HG03521 (cell line): ENCODE measurements around the gene NCOA7.
"Not testable (repeated sequence)": the region's sequence is repeated elsewhere in the genome, so short reads cannot be mapped to it uniquely, and the experiment has no call there.

Experiments
- ATAC-seq: cut with Tn5 transposase; IDR thresholded peaks from one replicate; pipeline ENCODE4 v1.9.1; 2021; ENCODE audit warnings: mild to moderate bottlenecking, moderate library complexity; ENCODE audit not compliant: unreplicated experiment

Gene NCOA7

DNA sequence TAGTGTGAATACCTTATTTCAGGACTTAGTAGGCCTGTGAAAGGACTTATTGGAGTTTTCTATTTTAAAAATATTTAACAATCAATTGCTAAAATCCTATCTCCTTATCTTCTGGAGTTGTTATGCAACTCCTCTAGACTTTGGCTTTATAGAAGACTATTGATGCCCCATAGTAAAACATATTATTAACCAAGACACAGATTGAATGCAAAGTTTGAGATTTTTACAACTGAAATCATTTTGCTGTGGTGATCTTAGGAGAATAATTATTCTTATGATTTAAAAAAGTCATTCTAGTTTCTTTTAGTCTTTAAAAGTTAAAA lies 36.9 kb upstream of the NCOA7 start:
- ATAC-seq = no peak

DNA sequence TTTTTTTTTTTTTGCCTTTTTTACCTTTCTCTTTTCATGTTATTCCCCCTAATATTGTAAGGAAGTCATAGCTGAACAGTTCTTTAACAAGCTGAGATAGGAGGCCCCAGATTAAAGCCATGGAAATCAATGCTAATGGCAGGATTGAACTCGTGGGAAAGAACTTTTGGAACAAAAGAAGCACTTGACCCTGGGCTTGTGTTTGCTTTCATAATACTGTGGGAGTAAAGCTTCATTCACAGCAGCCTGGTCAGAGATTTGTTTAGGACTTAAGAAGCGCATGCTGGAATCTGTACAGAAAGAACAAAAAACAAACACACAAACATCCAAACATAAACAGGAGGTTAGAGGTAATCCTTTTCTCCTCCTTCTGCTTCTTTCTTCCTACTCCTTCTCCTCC lies 36.2 kb upstream of the NCOA7 start:
- ATAC-seq = no peak

DNA sequence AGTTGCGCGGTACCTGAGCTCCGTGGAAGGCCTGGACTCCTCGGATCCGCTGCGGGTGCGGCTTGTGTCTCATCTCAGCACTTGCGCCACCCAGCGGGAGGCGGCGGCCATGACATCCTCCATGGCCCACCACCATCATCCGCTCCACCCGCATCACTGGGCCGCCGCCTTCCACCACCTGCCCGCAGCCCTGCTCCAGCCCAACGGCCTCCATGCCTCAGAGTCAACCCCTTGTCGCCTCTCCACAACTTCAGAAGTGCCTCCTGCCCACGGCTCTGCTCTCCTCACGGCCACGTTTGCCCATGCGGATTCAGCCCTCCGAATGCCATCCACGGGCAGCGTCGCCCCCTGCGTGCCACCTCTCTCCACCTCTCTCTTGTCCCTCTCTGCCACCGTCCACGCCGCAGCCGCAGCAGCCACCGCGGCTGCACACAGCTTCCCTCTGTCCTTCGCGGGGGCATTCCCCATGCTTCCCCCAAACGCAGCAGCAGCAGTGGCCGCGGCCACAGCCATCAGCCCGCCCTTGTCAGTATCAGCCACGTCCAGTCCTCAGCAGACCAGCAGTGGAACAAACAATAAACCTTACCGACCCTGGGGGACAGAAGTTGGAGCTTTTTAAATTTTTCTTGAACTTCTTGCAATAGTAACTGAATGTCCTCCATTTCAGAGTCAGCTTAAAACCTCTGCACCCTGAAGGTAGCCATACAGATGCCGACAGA lies 31.4 kb upstream of the NCOA7 start:
- ATAC-seq = no peak

DNA sequence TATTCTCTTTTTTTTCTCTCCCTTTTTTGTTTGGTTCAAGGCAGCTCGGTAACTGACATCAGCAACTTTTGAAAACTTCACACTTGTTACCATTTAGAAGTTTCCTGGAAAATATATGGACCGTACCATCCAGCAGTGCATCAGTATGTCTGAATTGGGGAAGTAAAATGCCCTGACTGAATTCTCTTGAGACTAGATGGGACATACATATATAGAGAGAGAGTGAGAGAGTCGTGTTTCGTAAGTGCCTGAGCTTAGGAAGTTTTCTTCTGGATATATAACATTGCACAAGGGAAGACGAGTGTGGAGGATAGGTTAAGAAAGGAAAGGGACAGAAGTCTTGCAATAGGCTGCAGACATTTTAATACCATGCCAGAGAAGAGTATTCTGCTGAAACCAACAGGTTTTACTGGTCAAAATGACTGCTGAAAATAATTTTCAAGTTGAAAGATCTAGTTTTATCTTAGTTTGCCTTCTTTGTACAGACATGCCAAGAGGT lies 30.8 kb upstream of the NCOA7 start:
- no peak for ATAC-seq

DNA sequence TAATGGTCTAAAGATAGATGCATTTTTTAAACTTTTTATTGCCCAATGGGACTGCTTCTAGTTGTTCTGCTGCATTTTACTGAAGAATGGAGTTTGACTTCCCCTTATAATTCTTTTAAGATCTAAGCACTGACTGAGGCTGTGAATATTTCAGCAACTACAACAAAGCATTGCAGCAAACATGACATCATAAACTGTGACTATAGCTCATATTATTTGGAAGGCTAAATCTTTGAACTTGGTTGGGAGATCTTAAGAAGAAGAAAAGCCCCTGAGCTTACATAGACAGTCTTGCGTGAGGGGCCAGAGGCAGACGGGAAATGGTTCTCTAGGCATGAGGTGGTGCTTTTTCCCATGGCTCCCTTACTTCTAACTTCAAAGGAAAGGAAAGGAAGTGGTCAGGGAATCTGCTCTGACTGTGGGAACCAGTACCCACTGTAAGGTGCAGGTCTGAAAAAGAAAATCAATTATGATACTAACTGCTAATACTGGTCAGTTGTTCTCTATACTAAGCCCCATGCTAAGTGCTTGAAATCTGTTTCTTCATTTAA lies 26.6 kb upstream of the NCOA7 start:
- ATAC-seq = no peak

DNA sequence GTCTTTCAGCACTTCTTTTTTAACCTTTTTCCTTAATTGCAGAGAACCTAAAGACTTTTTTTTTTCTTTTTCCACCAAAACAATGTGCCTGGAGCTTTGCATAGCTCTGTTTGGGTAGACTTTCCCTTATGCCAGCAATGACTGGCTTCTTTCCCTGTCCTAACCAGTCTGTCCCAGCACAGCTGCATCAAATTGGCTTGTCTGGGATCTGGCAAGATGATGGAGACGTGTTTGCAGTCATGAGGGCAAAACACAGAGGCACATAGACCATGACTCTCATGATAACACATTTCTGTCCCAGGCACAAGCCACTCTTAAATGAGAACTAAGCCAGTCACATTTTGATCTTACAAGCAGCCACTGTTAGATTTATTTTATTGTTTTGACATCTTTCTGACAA lies 24.8 kb upstream of the NCOA7 start:
- ATAC-seq = no peak

DNA sequence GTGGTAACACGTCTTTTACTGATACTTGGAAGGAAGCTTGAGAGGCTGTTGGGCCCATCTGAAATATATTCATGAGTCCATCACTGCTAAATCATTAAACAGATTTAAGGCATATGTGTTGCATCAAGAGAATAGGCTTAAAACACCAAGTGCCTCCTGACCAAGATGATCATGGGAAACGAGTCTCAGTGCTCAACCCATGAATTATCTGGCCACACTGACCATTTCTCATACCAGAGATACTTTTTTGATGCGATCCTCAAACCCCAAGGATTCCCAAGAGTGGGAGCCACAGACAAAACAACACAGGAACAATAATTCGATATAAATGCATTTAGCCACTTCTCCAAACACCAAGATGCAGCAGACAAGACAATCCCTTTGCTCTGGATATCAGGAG lies 24.1 kb upstream of the NCOA7 start:
- ATAC-seq = no peak

DNA sequence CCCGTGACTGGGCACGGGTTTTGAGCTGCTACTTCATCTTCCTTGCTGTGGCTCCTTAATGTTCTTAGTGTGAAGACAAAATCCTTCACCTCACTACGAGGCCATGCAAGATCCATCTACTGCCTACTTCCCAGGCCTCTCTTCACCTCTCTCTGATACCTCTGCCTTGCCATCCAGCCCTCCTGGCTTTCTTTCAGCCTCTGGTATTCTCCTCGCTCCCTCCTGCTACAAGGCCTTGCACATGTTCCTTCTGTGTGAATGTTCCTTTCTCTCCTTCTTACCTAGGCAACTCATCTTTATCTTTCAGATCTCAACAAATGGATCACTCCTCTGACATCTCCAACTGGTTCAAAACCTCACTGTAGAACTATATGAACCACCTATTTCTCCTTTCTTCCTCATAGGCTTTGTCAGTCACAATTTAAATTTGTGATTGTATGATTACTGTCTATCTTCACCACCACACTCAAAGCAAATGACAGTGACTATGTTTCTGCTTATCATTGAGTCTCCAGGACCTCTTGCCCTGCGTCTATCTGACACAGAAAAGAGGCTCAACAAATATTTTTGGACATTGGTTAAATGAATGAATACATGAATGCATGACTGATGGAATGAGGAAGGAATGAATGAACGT lies 21.5 kb upstream of the NCOA7 start:
- no peak for ATAC-seq

DNA sequence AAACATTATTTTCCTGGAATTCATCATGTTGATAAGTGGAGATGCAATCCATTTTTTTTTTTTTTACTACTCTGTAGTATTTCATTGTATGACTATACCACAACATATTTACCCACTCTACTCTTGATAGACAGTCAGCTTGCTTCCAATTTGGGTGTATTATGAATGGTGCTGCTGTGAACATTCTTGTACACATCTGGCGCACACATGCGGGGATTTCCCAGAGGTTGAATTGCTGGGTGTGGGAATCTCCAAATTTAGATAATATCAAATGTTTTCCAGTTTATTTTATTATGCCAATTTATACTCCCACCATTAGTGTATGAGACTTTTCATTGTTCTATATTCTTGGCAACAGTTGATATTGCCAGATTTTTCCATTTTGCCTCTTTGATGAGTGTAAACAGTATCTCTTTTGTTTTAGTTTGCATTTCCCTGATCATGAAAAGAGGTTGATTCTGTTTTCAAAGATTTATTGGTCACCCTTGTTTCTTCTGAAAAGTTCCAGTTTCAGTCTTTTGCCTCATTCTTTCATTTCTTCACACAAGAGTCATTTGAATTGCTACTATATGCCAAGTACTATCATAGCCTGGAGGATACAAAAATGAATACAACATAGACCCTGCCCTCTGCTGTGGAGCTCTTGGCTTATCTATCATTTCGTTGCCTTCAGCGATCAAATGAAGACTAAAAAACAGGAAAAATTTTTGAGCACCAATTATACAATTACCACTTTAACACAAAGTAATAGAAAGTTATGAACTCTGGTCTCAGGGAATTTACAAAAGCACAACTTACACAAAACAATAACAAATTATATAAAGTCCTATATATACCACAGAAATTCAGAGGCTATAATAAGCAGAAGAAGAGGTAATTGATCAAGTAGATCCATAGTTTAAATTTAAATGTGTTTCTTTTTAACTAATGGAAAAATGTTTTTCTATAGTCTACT lies 17.1 kb upstream of the NCOA7 start:
- ATAC-seq = no peak

DNA sequence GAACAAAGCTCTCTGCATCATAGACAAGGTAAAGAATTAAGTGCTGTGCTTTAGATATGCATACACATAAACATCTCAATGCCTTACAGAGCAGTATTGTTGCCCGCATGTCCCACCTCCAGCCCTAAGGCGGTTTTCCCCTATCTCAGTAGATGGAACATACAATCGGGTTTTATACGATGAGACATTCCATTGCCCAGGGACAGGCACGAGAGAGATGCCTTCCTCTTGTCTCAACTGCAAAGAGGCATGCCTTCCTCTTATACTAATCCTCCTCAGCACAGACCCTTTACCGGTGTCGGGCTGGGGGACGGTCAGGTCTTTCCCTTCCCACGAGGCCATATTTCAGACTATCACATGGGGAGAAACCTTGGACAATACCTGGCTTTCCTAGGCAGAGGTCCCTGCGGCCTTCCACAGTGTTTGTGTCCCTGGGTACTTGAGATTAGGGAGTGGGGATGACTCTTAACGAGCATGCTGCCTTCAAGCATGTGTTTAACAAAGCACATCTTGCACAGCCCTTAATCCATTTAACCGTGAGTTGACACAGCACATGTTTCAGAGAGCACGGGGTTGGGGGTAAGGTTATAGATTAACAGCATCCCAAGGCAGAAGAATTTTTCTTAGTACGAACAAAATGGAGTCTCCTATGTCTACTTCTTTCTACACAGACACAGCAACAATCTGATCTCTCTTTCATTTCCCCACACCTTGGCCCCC lies 14.5 kb upstream of the NCOA7 start:
- ATAC-seq = not testable (repeated sequence)

DNA sequence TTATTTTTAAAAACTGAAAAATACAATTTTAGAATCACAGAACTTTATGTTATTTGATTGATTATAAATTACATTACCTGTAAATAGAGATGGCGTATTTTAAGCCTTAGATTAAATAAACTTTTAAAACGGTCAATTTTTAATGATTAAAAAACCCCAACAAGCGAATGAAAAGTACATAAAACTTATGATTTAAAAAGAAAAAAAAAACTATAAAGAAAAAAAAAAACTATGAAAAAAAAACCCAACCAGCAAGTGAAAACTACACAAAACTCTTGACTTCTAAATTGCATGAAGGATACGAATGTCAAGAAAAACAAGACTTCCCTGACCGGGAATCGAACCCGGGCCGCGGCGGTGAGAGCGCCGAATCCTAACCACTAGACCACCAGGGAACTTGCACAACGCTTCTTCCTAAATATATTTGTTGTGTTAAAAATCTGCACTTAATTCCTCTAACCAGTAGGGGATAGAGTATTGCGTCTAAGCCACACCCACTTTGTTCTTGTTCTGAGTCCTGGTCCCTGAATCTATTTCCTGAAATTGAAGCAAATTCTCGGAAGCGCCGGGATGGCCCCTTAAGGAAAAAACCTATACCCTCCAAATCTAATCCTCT lies 10.7 kb upstream of the NCOA7 start:
- ATAC-seq = peak; percentile 84

DNA sequence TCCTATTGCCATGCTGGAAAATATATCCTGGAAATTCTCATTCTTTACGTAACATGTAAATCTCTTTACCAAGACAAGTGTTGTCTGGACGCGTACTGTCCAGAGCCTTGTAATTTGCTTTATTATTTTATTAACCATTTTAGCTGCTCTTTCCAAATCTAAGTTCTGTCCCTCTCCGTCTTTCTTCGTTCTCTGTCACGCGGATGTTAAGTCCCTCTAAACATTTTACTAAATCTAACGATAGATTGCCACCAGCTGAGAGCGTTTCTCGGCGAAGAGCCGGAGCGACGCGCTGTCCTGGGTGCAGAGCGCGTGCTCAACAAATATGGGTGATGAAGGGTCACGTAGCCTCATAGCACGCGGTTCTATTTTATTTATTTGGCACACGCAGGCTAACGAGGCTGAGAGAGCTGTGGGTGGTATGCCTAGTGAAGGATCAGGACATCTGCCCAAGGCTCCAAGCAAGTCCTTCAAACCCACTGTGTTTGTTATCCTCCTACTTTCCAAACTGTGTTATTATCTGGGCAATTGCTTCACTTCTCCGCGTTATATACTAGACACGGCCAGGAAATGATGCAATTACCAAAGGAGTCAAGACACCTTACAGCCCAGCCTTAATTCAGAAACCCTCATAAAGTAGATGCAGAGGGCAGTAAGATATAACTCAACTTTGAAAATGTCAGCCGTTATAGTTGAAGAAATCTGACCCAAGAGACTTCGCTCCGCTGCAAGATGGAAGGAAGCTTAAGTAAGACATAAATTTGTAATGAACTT lies 10.0 kb upstream of the NCOA7 start:
- peak; percentile 73 for ATAC-seq

DNA sequence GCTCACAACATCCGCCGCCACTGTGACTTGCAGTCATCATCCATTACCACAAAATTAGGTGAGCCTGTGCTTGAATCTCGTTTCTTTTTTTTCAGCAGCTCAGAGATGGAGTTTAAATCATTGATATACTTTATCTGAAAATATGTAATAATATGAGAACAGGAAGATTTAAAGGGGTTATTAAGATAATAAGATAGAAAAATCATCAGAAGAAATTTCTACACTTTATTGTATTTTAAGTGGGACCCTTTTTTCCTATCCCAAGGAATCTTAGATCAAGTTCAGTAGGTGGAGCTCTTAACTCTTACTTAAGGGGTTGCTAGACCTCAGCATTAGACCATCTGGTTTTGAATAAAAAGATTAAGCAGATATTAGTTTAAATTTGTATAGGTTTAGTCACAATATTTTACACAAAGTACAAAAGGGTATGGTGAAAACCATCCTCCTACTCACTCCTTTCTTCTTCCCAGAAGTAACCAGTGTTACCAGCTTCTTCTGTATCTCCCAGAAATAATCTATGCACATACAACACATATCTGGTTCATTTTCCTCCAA lies 9.4 kb upstream of the NCOA7 start:
- ATAC-seq = peak; percentile 33

DNA sequence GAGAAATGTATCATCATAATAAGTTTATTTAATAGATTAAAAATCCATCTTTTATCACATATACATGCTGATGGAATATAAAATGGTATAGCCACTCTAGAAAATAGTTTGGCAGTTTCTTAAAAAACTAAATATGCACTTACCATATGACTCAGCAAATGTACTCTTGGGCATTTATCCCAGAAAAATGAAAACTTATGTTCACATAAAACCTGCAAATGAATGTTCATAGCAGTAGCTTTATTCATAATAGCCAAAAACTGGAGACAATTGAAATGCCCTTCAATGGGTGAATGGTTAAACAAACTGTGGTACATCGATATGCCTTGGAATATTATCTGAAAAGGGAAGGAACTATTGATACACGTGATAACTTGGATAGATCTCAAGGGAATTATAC lies 6.4 kb upstream of the NCOA7 start:
- ATAC-seq = no peak

DNA sequence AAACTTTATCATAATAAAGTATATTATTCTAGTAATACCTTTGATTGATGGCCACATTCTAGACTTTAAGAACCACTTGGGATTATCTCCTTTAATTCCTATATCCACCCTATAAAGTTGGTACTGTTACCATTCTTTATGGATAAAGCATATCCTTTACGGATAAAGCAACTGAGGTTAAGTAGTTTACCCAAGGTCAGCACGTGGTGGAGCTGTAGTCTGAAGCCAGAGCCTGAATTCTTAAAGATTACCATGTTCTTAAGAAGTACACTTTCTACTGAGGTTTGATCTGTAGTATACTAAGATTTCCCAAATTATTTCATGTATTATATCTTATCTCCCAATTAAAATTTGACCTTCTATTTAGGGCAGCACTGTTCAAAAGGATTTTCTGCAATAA lies 3.0 kb upstream of the NCOA7 start:
- no peak for ATAC-seq

DNA sequence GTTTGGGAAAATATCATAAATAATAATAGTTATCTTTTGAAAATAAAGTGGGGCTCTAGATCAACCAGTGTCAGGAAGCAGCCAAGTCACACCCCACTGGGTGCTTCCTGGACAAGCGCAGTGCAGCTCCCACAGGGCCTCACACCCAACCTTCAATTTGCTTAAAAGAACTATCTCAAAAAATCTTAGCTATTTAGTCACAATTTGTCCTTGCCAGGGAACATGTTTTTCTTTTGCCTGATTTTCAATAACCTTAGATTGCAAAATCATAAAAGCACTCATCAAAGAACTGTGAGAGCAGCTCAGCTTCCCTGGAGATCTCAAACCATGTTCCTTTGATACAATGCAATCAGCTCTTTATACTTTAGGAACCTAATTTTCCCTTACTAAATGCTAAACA lies 1.6 kb upstream of the NCOA7 start:
- no peak for ATAC-seq

DNA sequence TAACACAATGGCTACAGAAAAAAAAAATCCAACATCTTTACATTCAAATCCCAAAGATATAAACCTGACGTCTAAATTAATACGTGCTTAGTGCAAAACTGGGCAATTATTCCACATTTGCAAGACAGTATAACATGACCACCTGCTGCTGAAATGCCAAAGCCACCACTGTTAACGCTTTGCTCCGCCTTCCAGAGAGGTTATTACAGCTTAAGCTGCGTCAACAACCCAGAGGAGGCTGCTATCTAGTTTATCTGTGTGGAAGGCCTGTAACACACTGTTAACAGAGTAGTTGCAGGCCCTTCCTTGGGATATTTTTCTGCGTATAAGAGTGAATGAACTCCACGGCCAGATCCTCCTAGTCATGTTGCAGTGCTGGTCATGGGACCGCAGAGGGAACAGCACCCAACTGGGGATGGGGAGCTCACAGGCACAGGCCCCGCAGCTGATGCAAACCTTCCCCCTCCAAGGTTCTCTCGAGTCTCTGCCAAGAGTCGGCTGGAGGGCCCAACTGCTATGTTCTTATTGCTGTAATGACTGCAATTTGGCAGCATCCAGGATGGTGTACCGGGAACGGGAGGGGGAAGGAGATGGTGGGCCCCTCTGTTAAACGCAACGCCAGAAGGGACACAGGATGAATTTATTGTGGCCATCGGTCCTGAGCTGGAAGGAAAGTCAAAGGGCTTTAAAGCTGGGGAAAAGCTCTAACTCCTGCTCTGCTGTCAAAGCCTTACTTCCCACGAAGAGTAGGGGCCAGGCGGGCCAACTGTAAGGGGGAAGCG lies 993 bp upstream of the NCOA7 start:
- ATAC-seq = peak; percentile 12

DNA sequence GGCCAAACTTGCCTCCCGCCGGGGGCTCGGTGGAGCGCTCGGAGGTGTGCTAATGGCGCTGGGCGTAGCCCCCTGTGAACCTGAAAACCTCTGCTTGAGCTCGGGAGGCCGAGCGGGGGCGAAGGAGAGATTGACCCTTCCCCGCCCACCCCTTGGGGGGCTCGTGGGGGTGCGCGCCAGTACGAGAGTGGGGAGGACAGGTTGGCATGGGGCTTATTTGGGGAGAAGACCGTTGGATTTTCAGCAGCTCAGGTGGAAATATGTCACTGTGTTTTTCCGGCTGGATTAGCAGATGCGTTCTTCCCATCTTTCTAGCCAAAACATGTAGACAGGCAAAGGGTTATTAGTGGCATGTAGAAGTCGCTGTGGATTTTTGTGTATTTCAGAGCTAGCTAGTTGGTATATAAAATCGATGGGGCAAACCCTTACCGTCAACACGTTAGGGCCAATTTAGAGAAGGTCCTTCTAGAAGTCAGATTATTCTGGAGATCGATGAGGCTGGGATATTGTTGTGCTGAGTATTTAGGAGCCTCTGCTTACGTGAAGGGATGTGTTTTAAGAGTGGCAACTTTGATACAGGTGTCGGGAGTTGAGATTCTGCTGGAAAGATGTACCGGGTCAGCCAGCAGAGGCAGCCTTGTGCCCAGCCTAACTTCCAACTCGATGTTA lies 525 bp downstream of the NCOA7 start:
- peak; percentile 25 for ATAC-seq
